ENCODE measurements around the gene MEA1. TPM values are rescaled to one million over a fixed set of nuclear protein-coding genes. Genes with fewer than 3 reads are reported as not detected.

The MEA1 gene
- total RNA-seq, 1 experiment from 2014 or later, result 64.8 TPM

DNA sequence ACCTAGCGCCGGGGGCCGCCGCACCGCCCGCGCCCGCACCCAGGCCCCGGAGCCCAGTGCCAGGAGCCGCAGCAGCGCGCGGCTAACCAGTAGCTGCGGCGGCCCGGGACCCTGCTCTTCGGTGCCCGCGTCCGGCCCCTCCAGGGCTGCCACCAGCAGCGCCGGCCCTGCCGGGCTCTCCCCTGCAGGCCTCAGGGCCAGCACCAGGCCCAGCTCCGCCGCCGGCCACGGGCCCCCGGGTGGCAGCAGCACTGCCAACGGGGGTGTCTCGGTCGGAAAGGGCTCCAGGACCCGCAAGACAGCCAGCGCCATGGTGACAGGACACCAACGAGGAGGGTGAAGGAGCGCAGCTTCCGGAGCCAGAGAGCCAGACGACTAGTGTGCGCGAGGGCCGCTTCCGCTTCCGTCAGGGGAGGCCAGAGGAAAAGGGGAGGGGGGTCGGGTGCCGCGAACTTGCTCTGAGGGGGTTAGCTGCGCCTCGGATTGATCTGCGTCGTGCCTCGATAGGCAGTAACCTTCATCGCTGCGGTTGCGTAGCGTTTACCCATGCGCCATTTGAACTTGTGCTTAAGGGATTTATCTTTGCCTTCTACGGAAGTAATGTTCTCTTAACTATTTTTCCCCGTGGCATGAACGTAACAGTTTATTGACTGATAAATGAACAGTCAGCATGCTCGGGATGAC lies 34.8 kb downstream of the MEA1 start, which contains the start of gene PEX6:
TSS of gene PEX6 (minus strand) at position 343 of the 684 bp plus-strand sequence. CDS start at position 312, 31 bp downstream.
- ChIA-PET POLR2A (interaction anchor here (0.9 to 1.6 kb wide), 4 partner anchors 9 to 196 kb away, joined by 3 to 6 read pairs (median 5); partner anchors contain the start of genes CNPY3 and RRP36), CTCF (no interaction called here), RAD21 (ENCODE audit: low non-redundant PET in 1 of 2, low total read pairs in 2 of 2, uncharacterized antibody in 2 of 2, unreplicated experiment in 2 of 2) (no interaction called here)
- ATAC-seq, result peak; percentile 88
- Histone ChIP-seq H3K36me3 (ENCODE audit: control insufficient read depth in 1 of 2, insufficient read depth in 2 of 2, low read length in 2 of 2) (no peaks in the 10 kb centered on the region), H2AFZ (ENCODE audit: low read depth, low read length, poor library complexity, severe bottlenecking) (no peak within 1 kb of the TSS), H3K27ac (ENCODE audit: low read depth, low read length) (peak within 1 kb of the TSS; percentile 82), H4K20me1 (ENCODE audit: insufficient read depth) (no peaks in the 10 kb centered on the region), H3K4me3 (replicated peaks in 1 of 2; ENCODE audit: low read depth in 1 of 2, low read length in 2 of 2) (peak within 1 kb of the TSS; percentile 87 to 90), H3K4me1 (ENCODE audit: control insufficient read depth in 1 of 2, insufficient read depth in 2 of 2, low read length in 2 of 2) (peaks cover 4 to 27% of the 10 kb centered on the region in 2 experiments; a peak in 2 of 4 replicates), H3K9me2 (ENCODE audit: insufficient read depth) (no peaks in the 10 kb centered on the region), H3K79me2 (ENCODE audit: insufficient read depth, low read length) (peaks cover 26% of the 10 kb centered on the region), H3K4me2 (ENCODE audit: low read length) (peak within 1 kb of the TSS; percentile 94), H3K27me3 (ENCODE audit: insufficient read depth, low read length) (no peaks in the 10 kb centered on the region), H3K9ac (ENCODE audit: low read length) (peak within 1 kb of the TSS; percentile 79), H3K9me3 (ENCODE audit: control insufficient read depth in 1 of 2, insufficient read depth in 1 of 2, low read depth in 1 of 2, low read length in 2 of 2) (no peaks in the 10 kb centered on the region)
- TF ChIP-seq CEBPB (IDR thresholded peaks at IDR 0.05; ENCODE audit: low read depth), result no peak
- peak; percentile 25; the same call in 1 of the 2 replicates for TF ChIP-seq SP1 (IDR thresholded peaks at IDR 0.05; ENCODE audit: low read depth)
- peak; percentile 94 for TF ChIP-seq ZFX (IDR thresholded peaks at IDR 0.05)
- TF ChIP-seq, protein P1, sequence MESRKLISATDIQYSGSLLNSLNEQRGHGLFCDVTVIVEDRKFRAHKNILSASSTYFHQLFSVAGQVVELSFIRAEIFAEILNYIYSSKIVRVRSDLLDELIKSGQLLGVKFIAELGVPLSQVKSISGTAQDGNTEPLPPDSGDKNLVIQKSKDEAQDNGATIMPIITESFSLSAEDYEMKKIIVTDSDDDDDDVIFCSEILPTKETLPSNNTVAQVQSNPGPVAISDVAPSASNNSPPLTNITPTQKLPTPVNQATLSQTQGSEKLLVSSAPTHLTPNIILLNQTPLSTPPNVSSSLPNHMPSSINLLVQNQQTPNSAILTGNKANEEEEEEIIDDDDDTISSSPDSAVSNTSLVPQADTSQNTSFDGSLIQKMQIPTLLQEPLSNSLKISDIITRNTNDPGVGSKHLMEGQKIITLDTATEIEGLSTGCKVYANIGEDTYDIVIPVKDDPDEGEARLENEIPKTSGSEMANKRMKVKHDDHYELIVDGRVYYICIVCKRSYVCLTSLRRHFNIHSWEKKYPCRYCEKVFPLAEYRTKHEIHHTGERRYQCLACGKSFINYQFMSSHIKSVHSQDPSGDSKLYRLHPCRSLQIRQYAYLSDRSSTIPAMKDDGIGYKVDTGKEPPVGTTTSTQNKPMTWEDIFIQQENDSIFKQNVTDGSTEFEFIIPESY (IDR thresholded peaks at IDR 0.05; ENCODE audit: extremely low read depth, insufficient replicate concordance, low read length), result peak; percentile 54
- TF ChIP-seq TCF7L2 (IDR thresholded peaks at IDR 0.05; ENCODE audit: borderline replicate concordance, extremely low read depth, insufficient read depth, insufficient read length), result peak; percentile 23
- peak; percentile 82 for TF ChIP-seq MAX (IDR thresholded peaks at IDR 0.05)
- TF ChIP-seq RAD21 (IDR thresholded peaks at IDR 0.05; ENCODE audit: low read depth), result no peak
- TF ChIP-seq EZH2 (IDR thresholded peaks at IDR 0.05), result no peak
- TF ChIP-seq JUND (IDR thresholded peaks at IDR 0.05), result no peak
- no peak for TF ChIP-seq EGR1 (IDR thresholded peaks at IDR 0.05; ENCODE audit: low read depth)
- TF ChIP-seq POLR2A (IDR thresholded peaks at IDR 0.05; ENCODE audit: borderline replicate concordance, extremely low read depth, insufficient read depth, insufficient read length), result peak; percentile 92
- peak; percentile 75 for TF ChIP-seq YY1 (IDR thresholded peaks at IDR 0.05; ENCODE audit: extremely low read depth, insufficient replicate concordance, low read depth, low read length)
- peak; percentile 54 for TF ChIP-seq SIN3A (IDR thresholded peaks at IDR 0.05; ENCODE audit: low read depth)
- no peak for TF ChIP-seq EZH2phosphoT487 (IDR thresholded peaks at IDR 0.05; ENCODE audit: borderline replicate concordance)
- TF ChIP-seq POLR2AphosphoS5 (IDR thresholded peaks at IDR 0.05; ENCODE audit: low read depth, low read length), result peak; percentile 93
- DNase-seq (ENCODE audit: low read depth, low spot score), result peak; percentile 70
- intact Hi-C loops (cut with micrococcal nuclease), result no loop called here
- BruUV-seq (replicated peaks), result no TSS peak
